GM18507 (cell line): Measurements from ENCODE around the gene RMND5B.
"Not testable (repeated sequence)": the region's sequence is repeated elsewhere in the genome, so short reads cannot be mapped to it uniquely, and the experiment has no call there.

ENCODE experiments used
- DNase-seq: peaks from one replicate; pipeline ENCODE4 v3.0.0; 2011; ENCODE audit warnings: low read depth; ENCODE audit not compliant: insufficient read length; ENCODE audit errors: extremely low spot score
- FAIRE-seq: peaks from 2 replicates; lab custom pipeline; 2011; peaks lifted over from hg19 to GRCh38; lab: Jason Lieb, UNC

The RMND5B gene

DNA sequence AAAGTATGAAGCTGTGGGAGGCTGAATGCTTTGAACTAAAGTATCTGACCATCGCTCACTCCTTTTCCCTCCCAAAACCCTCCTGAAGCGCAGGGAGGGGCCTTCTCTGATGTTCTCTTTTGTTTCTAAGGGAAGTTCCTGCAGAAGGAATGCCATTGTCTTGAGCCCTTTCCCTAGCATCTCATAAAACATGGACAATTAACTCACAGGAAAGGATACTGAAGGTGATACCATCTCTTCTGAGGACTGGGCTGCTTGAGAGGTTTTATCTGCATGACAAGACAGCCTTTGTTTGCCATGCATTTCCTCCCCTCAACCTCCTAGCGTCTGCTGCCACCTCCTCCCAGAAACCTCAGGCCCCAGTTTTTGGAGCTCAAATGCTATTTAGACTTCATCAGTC lies 4.3 kb upstream of the RMND5B start:
- no peak for DNase-seq
- no peak for FAIRE-seq

DNA sequence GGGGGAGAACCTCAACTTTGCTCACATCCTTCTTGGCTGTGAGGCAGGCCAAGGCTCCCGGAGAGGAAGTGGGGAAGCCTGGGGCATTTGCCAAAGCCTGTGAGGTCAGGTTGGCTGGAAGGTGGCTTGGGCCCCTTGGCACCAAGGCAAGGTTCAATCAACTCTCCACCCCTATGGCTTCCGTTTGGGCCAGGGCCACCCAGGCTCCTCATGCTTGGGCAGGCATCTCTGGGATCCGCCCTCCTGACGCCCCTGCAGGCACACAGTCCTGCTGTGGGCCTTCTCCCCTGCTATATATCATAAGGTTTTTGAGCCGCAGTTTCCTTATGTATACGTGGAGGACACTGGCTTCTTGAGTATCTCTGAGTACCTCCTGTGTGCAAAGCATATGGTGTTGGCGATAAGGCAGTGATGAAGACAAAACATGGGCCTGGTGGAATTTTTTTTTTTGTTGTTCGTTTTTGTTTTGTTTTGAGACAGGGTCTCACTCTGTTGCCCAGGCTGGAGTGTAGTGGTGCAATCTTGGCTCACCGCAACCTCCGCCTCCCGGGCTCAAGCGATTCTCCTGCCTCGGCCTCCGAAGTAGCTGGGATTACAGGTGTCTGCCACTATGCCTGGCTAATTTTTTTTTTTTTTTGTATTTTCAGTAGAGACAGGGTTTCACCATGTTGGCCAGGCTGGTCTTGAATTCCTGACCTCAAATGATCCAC lies 3.4 kb upstream of the RMND5B start:
- not testable (repeated sequence) for FAIRE-seq, DNase-seq

DNA sequence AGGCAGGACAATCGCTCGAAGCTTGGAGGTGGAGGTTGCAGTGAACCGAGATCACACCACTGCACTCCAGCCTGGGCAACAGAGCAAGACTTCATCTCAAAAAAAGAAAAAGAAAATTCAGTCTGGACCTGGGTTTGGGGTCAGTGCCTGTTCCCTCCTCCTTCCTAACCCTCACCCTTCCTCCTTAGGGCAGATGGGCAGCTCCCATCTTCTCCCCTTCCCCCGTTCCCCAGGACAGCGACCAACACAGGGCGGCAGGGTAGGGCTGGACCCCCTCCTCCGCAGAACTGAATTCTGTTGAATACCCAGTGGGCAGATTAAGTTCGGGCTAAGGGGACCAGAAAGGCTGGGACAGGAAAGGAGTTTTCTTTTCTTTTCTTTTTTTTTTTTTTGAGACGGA lies 1.5 kb upstream of the RMND5B start:
- DNase-seq (no peak), FAIRE-seq (no peak)

DNA sequence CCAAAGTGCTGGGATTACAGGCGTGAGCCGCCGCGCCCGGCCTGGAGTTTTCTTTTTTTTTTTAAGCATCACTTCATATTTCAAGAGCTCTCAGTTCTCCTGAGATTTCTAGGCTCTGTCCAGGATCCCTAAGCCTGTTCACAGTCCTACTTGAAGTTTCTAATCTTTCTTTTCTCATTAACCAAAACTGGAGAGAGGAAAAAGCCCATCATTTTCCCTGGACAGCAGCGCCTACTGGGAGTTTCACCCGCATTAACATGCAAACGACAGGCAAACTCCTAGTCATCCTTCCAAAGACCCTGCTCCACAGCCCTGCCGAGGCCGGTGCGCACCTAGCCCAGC lies 609 bp upstream of the RMND5B start:
- not testable (repeated sequence) for DNase-seq, FAIRE-seq

DNA sequence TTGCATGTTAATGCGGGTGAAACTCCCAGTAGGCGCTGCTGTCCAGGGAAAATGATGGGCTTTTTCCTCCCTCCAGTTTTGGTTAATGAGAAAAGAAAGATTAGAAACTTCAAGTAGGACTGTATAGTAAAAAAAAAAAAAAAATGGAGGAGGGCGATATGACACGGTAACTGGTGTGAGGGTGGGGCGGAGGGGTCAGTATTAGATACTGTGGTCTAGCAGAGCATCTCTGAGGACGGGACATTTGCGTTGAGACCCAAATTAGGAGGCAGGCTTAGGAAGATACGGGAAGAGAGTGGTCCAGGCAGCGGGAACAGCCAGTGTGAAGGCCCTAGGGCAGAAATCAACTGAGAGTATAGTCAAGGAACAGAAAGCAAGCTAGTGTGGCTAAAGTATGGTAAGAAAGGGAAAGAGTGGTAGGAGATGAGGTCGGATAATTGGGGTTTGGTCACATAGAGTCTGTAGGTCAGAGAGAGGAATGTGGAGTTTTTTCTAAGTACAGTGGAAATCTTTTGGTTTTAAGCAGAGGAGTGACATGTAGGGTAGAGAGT lies 707 bp downstream of the RMND5B start:
- no peak for FAIRE-seq
- DNase-seq, result no peak

DNA sequence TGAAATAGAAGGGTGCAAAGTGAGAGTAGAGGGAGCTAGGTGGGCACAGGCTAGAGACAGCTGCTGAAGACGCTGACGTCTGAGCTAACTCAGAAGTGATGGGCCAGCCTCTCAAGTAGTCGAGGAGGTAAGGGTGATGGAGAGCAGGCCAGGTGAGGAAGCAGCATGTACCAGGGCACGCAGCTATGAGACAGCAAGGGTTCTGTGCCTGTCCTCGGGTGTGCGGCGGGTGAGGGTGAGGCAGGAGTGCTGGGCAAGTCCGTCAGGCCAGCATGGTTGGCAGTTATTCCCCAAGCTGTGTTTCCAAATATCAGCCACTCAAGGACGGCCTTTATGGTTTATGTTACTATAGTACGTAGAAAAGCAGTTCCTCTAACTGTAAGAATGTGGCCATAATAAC lies 6.2 kb downstream of the RMND5B start:
- FAIRE-seq, result no peak
- no peak for DNase-seq

DNA sequence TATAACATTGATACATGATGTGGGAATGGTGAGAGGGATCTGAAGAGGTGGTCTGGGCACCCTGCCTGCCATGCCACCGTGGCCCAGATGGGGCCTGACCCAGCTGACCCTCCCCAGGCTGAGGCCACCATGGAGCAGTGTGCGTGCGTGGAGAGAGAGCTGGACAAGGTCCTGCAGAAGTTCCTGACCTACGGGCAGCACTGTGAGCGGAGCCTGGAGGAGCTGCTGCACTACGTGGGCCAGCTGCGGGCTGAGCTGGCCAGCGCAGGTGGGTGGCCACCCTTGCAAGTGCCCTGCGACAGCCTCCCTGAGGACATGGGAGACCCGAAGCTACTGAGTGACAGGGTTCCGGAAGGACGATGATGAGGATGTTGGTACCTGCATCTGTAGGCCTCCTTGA lies 7.2 kb downstream of the RMND5B start:
- DNase-seq, result no peak
- FAIRE-seq, result no peak

DNA sequence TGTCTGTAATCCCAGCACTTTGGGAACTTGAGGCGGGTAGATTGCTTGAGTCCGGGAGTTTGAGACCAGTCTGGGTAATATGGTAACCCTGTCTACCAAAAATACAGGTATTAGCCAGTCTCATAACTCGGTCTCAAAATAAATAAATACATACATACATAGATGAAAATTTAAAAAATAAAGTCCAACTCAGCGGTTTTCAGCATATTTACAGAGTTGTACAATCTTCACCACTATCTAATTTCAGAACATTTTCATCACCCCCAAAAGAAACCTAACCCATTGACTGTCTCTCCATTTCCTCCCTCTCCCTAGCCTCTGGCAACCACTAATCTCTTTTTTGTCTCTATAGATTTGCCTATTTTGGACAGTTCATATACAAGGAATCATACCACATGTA lies 10.7 kb downstream of the RMND5B start:
- no peak for FAIRE-seq
- DNase-seq, result no peak

DNA sequence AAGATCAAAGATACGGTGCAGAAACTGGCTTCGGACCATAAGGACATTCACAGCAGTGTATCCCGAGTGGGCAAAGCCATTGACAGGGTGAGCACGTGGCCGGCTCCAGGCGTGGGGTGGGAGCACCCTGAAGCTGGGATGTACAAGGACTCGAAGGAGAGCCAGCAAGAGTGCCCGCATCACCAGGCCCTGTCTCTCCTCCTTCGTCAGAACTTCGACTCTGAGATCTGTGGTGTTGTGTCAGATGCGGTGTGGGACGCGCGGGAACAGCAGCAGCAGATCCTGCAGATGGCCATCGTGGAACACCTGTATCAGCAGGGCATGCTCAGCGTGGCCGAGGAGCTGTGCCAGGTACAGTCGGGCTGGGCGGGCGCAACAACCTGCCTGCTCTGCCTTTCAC lies 11.8 kb downstream of the RMND5B start:
- FAIRE-seq (no peak), DNase-seq (no peak)

DNA sequence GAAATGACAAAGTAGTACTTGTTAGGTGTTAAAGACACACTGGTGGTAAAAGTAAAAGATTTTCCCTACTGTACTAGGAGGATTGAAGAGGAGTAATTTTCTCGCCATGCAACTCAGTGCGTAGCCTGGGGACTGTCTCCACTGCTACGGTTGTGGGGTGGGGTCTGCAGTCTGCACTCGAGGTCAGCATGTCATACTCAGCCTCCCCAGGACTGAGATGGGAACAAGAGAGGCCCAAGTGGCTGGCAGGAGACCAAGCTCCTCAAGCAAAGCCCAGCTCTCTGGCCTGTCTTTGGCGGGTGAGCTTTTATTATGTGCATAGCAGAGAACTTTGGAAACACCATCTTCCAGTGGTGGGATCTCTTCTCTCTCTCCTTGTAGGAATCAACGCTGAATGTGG lies 12.4 kb downstream of the RMND5B start:
- DNase-seq, result no peak
- no peak for FAIRE-seq

DNA sequence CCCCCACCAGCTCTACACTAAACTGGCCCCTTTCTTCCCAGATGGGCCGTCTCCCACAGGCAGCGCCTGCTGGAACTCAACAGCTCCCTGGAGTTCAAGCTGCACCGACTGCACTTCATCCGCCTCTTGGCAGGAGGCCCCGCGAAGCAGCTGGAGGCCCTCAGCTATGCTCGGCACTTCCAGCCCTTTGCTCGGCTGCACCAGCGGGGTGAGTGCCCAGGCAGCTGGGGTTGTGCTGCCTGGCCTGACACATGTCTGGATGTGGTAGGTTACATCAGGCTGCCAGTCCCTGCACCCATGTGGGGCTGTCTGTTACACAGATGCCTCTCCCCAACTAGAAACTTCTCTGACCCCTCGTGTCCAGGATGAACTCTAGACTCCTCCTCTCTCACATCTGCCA lies 13.1 kb downstream of the RMND5B start:
- no peak for FAIRE-seq
- no peak for DNase-seq

DNA sequence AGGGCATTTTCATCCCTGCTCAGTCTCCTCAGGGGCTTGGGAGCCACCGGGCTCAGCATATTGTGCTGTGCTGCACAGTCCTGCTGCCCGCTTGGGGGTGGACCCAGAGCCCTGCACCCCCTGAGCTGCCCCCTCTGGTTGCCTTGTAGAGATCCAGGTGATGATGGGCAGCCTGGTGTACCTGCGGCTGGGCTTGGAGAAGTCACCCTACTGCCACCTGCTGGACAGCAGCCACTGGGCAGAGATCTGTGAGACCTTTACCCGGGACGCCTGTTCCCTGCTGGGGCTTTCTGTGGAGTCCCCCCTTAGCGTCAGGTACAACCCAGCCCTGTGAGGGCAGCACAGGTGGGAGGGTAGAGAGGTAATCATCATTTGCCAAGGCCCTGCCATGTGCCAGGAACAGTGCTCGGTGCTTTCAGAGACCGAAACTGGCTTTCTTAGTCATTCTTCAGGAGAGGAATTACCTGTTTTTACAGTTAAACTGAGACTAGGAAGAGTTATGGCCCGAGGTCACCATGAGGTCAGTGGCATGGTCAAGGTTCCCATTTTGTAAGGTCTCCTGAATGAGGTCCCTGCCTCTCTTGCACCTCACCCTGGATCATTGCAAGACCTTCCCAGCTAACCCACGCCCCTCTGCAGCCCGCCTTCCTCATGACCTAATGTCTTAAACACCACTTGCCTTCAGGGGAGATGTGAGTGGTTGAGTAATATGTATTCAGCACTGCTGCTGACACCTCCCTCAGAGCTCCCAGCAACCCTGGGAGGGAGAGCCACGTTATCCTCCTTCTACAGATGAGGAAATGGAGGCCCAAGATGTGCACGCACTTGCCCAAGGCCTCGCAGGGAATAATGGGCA lies 15.4 kb downstream of the RMND5B start:
- DNase-seq (peak; percentile 58), FAIRE-seq (peak; percentile 91)

DNA sequence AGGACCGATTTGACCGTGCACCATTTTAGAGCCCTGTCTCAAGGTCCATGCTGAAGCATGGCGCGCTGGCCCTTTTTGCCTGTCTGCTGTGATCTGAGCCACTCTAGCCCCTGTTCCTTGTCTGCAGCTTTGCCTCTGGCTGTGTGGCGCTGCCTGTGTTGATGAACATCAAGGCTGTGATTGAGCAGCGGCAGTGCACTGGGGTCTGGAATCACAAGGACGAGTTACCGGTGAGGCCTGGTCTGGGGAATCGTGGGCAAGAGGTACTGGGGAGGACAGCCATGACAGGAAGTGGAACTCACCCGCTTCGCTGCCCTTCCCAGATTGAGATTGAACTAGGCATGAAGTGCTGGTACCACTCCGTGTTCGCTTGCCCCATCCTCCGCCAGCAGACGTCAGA lies 16.6 kb downstream of the RMND5B start:
- FAIRE-seq, result no peak
- DNase-seq, result no peak

DNA sequence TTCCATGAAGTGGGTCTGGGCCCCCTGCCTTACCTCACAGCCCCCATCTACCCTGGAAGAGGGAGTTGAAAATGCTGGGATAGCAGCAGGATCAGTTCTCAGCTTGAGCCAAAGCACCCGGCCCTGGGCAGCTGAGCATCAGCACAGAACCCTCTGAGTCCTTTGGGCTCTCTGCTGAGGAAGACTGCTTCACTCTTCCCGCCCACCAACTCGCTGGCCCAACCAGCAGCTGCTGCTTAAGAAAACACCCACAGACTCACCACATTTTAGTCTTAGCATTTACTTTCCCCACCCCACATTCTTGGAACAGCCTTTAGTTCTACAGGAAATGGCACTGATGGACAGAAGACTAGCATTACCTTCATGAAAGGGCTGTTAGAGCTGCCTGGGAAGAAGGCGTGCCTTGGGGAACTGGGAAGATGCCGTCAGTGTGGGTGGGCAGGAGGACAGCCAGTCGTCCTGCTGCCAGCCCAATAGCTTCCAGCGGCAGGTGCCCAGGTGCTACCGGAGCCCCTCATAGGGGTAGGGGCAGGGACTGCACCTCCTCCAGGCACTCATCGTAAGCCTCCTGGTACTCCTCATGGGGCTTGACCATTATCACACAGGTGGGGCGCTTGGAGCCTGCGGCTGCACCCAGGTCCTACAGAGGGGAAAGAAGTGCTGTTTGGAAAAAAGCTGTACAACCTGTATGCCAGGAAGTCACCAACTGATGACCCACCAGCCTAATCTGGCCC lies 18.6 kb downstream of the RMND5B start:
- no peak for FAIRE-seq
- no peak for DNase-seq

DNA sequence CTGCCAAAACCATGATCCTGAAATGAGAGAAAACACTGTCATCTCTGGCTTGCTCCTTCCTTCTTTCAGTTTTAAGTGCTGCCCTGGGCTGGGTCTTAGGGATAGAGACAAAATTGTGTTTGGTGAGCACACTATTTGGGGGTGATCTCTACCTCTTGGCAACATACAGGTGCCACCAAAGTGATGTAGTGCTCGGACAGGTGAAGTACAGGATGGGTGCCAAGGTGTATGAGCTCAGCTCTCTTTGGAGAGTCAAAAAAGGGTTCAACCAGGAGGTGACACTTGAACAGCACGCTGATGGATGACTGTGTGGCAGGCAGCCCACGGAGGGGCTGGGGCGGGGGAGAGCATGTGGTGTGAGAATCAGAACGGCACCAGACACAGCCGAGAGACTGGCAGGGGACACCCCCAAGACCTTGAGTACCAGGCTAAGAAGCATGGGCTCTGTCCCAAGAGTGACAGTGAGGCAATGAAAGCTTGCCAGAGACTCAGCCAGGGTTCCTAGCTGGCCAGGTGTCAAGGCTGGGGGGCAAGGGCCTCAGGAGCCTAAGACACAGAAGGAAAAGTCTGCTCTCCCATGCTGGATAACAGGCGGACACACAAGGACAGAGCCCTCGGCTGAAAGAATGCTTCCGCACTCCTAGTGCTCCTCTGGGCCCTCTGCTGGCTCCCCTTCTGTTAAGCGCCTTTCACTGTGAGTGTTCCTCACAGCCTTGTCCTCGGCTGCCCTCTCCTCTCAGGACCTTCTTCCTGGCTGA lies 20.3 kb downstream of the RMND5B start:
- FAIRE-seq, result no peak
- DNase-seq, result no peak

DNA sequence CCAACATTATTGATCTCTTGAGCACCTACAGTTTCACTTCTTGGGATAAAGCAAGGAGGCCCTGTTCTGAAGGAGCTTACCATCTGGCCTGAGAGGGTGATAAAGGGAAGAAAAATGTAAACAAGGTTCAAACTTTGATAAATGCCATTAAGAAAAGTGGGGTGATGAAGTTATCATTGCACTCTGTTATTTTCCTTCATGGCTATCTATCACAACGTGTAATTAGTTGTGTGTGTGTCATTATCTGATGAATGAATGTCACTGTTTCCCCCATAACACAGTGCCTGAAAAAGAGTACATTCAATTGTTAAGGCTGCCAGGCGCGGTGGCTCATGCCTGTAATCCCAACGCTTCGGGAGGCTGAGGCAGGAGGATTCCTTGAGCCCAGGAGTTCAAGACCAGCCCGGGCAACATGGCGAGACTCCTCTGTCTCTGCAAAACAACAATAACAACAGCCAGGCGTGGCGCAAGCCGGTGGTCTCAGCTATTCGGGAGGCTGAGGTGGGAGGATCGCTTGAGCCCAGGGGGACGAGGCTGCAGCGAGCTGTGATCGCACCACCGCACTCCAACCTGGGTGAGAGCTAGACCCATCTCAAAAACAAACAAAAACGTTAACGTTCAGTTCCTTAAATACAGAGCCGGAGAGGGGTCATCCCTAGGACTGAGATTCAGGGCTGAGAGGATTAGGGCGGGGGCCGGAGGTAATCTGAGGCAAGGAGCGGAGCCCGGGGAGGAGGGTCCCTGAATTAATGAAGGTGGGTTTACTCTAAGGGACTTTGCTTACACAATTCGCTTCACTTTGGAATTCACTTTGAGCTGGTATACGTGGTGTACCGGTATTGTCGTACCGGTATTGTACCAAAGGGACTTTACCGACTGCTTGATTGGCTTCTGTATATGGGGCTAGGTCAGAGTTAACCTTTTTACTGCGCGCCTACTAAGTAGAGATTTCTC lies 22.0 kb downstream of the RMND5B start:
- DNase-seq (no peak), FAIRE-seq (no peak)

DNA sequence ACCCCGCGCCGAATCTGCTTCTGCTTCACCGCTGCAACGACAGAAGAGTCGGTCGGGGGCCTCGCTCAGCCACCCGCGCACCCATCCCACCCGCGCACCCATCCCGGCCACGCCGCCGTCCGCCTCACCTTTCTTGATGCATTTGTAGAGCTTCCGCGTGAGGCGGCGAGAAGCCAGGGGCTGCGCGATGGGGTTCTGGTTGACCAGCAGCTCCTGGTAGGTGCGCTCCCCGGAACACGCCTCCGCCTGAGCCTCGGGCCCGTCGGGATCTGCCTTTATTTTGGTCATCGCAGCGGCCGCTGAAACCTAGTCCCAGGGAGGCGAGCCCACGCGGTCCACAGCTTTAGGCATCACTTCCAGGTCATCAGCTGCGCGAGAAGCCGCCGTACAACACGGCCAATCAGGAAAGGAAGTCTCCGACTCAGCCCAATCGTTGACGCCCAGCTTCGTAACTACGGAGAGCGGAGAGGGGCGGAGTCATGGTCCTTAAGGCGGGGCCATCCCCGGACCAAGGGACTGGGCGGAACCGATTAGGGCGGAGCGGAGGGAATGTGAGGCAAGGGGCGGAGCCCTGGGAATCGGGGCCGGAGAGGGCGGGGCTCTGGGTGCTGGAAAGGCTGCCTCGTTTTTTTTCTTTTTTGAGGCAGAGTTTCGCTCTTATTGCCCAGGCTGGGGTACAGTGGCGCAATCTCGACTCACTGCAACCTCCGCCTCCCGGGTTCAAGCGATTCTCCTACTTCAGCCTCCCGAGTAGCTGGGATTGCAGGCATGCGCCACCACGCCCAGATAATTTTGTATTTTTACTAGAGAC lies 22.9 kb downstream of the RMND5B start, which contains the start of gene NHP2:
Gene NHP2 (minus strand): TSS at position 356 of the 811 bp plus-strand sequence. CDS start 68 bp downstream, at position 288.
- peak; percentile 95 for DNase-seq
- peak; percentile 99 for FAIRE-seq

DNA sequence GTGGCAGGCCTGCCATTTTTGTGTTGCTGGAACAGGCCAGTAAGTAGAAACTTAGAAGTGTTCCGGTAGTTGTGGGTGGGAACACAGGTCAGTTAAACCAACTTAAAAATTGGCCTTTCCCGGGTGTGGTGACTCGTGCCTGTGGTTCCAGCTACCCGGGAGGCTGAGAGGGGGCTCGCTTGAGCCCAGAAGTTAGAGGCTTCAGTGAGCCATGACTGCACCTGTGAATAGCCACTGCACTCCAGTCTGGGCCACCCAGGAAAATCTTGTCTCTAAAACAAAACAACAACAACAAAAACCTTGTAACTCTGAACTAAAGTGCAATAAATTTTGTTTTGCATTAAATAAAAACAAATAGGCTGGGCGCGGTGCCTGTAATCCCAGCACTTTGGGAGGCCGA lies 24.3 kb downstream of the RMND5B start:
- DNase-seq (no peak), FAIRE-seq (no peak)
